Endothelial cell of umbilical vein (primary cell): ENCODE results near the gene COG6. TPM values are rescaled to one million over a fixed set of nuclear protein-coding genes. Genes with fewer than 3 reads are reported as not detected.

Experiments used
- BruUV-seq: library from RNA; stranded (reverse); fragments of 400-500 nt; replicated peaks from 2 replicates; lab custom pipeline; 2021; lab: Mats Ljungman, UMichigan
- CTCF ChIA-PET: fragments of 300-600, 350-600 bp; sonication (Branson Sonifier 250); formaldehyde crosslinking; loops from one replicate; lab custom pipeline; 2021; ENCODE audit warnings: antibody characterized with exemption, inconsistent platforms; lab: Charles Lee
- POLR2A ChIA-PET: fragments of 300-600, 350-600 bp; sonication (Branson Sonifier 250); formaldehyde crosslinking; loops from one replicate; lab custom pipeline; 2021; ENCODE audit warnings: antibody characterized with exemption, inconsistent platforms; lab: Charles Lee
- DNase-seq: peaks from one replicate; pipeline ENCODE4 v3.0.0-alpha.2; 2011; ENCODE audit warnings: low read depth, low spot score
- FAIRE-seq: peaks from 2 replicates; lab custom pipeline; 2011; peaks lifted over from hg19 to GRCh38; lab: Jason Lieb, UNC
- H2AFZ ChIP-seq: 2 replicates; pipeline ENCODE4 v1.6.0; 2012; ENCODE audit warnings: low read depth, low read length, control low read depth, inconsistent platforms
- H3K27ac ChIP-seq: 2 replicates; pipeline ENCODE4 v1.5.1; 2011; ENCODE audit warnings: low read depth, mild to moderate bottlenecking, control low read depth, low read length, moderate library complexity; ENCODE audit not compliant: insufficient read depth
- H3K27me3 ChIP-seq, 2 experiments: 2 replicates each; pipeline versions ENCODE4 v1.6.0 to v1.6.1; 2011; ENCODE audit warnings: low read length in 2 of 2, mixed read lengths in 1 of 2; ENCODE audit not compliant: control insufficient read depth in 2 of 2, insufficient read depth in 2 of 2
- H3K36me3 ChIP-seq, 2 experiments: 2 replicates in 1 of 2; 3 replicates in 1 of 2; pipeline ENCODE4 v1.5.1; 2011; ENCODE audit warnings: low read length in 2 of 2, mild to moderate bottlenecking in 1 of 2, moderate library complexity in 1 of 2; ENCODE audit not compliant: control insufficient read depth in 2 of 2, insufficient read depth in 2 of 2; ENCODE audit errors: extremely low read depth in 1 of 2
- H3K4me1 ChIP-seq: 3 replicates; pipeline ENCODE4 v1.5.1; 2011; ENCODE audit warnings: mild to moderate bottlenecking, low read length; ENCODE audit not compliant: control insufficient read depth, insufficient read depth; ENCODE audit errors: extremely low read depth
- H3K4me2 ChIP-seq: 2 replicates; pipeline ENCODE4 v1.6.1; 2011; ENCODE audit warnings: low read length, control low read depth, mixed read lengths; ENCODE audit not compliant: insufficient read depth
- H3K4me3 ChIP-seq, 3 experiments: fragments of 200-600 bp in 1 of 3; sonication (generic), shearing (Covaris generic) in 1 of 3; replicated peaks in 1 of 3; 2 replicates each; pipeline ENCODE4 v1.5.1; 2011 to 2016; ENCODE audit warnings: control low read depth in 3 of 3, low read length in 3 of 3, mild to moderate bottlenecking in 2 of 3, inconsistent platforms in 1 of 3, low read depth in 1 of 3, moderate library complexity in 1 of 3; ENCODE audit not compliant: insufficient read depth in 1 of 3
- H3K79me2 ChIP-seq: 2 replicates; pipeline ENCODE4 v1.6.0; 2012; ENCODE audit warnings: low read length, inconsistent platforms; ENCODE audit not compliant: control insufficient read depth, insufficient read depth
- H3K9ac ChIP-seq: replicated peaks from 2 replicates; pipeline ENCODE3; 2011; ENCODE audit warnings: low read length, control low read depth; ENCODE audit not compliant: insufficient read depth; ENCODE audit errors: extremely low read depth
- H3K9me1 ChIP-seq: replicated peaks from 3 replicates; pipeline ENCODE4 v1.6.0; 2011; ENCODE audit warnings: mild to moderate bottlenecking, low read length; ENCODE audit not compliant: control insufficient read depth, insufficient read depth; ENCODE audit errors: extremely low read depth
- H3K9me3 ChIP-seq: replicated peaks from 2 replicates; pipeline ENCODE4 v1.5.1; 2012; ENCODE audit warnings: low read length, inconsistent platforms; ENCODE audit not compliant: control insufficient read depth, insufficient read depth
- H4K20me1 ChIP-seq: replicated peaks from 2 replicates; pipeline ENCODE3; 2011; ENCODE audit warnings: mild to moderate bottlenecking, low read length; ENCODE audit not compliant: control insufficient read depth, insufficient read depth; ENCODE audit errors: extremely low read depth
- CTCF ChIP-seq, 2 donors: IDR thresholded peaks; 1 replicate in 1 of 2; 2 replicates in 1 of 2; pipeline ENCODE4 v1.5.1; 2011; ENCODE audit warnings: low read length in 2 of 2, mild to moderate bottlenecking in 2 of 2, moderate library complexity in 2 of 2, control low read depth in 1 of 2, inconsistent platforms in 1 of 2, low read depth in 1 of 2; ENCODE audit not compliant: insufficient read depth in 1 of 2; ENCODE audit errors: extremely low read depth in 1 of 2
- EZH2 ChIP-seq: IDR thresholded peaks from 2 replicates; pipeline ENCODE4 v1.6.1; 2012; ENCODE audit warnings: borderline replicate concordance, low read depth, mild to moderate bottlenecking, moderate library complexity, low read length, inconsistent platforms; ENCODE audit not compliant: severe bottlenecking
- FOS ChIP-seq: IDR thresholded peaks from 2 replicates; pipeline ENCODE4 v1.6.1; 2011; ENCODE audit warnings: mild to moderate bottlenecking, low read length, moderate library complexity, borderline replicate concordance; ENCODE audit not compliant: insufficient read depth
- GATA2 ChIP-seq: IDR thresholded peaks from 2 replicates; pipeline ENCODE4 v1.7.0; 2011; ENCODE audit warnings: low read depth, mild to moderate bottlenecking, moderate library complexity, mixed read lengths, low read length; ENCODE audit not compliant: insufficient read length, insufficient read depth
- JUN ChIP-seq: IDR thresholded peaks from 2 replicates; pipeline ENCODE4 v1.6.1; 2011; ENCODE audit warnings: borderline replicate concordance, low read depth; ENCODE audit not compliant: insufficient read length, insufficient read depth
- MAX ChIP-seq: IDR thresholded peaks from 2 replicates; pipeline ENCODE4 v1.6.1; 2011; ENCODE audit not compliant: insufficient read depth, insufficient read length
- MYC ChIP-seq: IDR thresholded peaks from one replicate; pipeline ENCODE4 v1.6.1; 2011; ENCODE audit warnings: mild to moderate bottlenecking, low read depth, low read length
- POLR2A ChIP-seq: IDR thresholded peaks from 2 replicates; pipeline ENCODE4 v1.6.1; 2012; ENCODE audit warnings: low read depth, mild to moderate bottlenecking, control low read depth, low read length
- POLR2AphosphoS5 ChIP-seq: IDR thresholded peaks from 2 replicates; pipeline ENCODE4 v1.6.1; 2012; ENCODE audit warnings: low read depth, mild to moderate bottlenecking, control low read depth, low read length, moderate library complexity; ENCODE audit not compliant: insufficient read depth
- dilution Hi-C: fragments of 300-500 bp; cut with MboI; formaldehyde crosslinking; loops from one replicate; pipeline ENCODE4 v1.15.0; 2019; ENCODE audit warnings: low sequenced_read_pairs; ENCODE audit not compliant: extremely low pct_ligation_motif_present
- intact Hi-C: fragments of 100-400 bp; cut with micrococcal nuclease; formaldehyde crosslinking; loops from one replicate; pipeline ENCODE4 v1.10.0; 2022
- polyA plus RNA-seq, 4 experiments: library from polyadenylated mRNA; depleted of rRNA in 3 of 4; stranded (reverse) in 3 of 4; unstranded in 1 of 4; fragments of >200 nt; gene quantifications; 2 replicates each; pipeline versions ENCODE4 v1.2.1 to v1.2.3, GENCODE V29; 2011 to 2012; ENCODE audit warnings: missing spikeins in 1 of 4
- total RNA-seq: library from RNA; stranded (reverse); gene quantifications from 2 replicates; pipeline ENCODE4 v1.2.3, GENCODE V29; 2021

Gene COG6
- total and polyA plus RNA-seq, 2 donors (not counting 3 experiments of a cell fraction or from before 2014, with no cell fraction given) = 12.1 to 41.1 TPM

- Histone ChIP-seq H3K9me1 (no peaks in the 10 kb centered on the region), H3K9me3 (no peaks in the 10 kb centered on the region), H3K79me2 (no peaks in the 10 kb centered on the region), H3K27me3 (no peaks in the 10 kb centered on the region), H3K4me2 (no peak overlapping the region), H3K4me1 (no peaks in the 10 kb centered on the region), H3K4me3 (no peak overlapping the region), H3K27ac (no peak overlapping the region), H3K36me3 (no peaks in the 10 kb centered on the region), H3K9ac (no peak overlapping the region), H4K20me1 (no peaks in the 10 kb centered on the region), H2AFZ (no peak overlapping the region)
- POLR2A ChIA-PET = no interaction called here
- no peak for TF ChIP-seq POLR2AphosphoS5
- peak; percentile 32 to 45 for TF ChIP-seq CTCF (IDR thresholded peaks at IDR 0.05; ENCODE audit: extremely low read depth in 1 of 2, insufficient read depth in 1 of 2, low read depth in 1 of 2, low read length in 2 of 2)
- no peak for TF ChIP-seq POLR2A
- TF ChIP-seq GATA2 = no peak
- no peak for TF ChIP-seq EZH2
- TF ChIP-seq MYC = no peak
- TF ChIP-seq FOS = no peak
- TF ChIP-seq MAX = no peak
- no peak for TF ChIP-seq JUN
- no TSS peak for BruUV-seq
- dilution Hi-C loops = no loop called here
- intact Hi-C loops = no loop called here
- CTCF ChIA-PET = interaction anchor here (1.0 to 2.9 kb wide), 11 partner anchors 8 to 1012 kb away, joined by 3 to 12 read pairs (median 4); no protein-coding TSS in a partner anchor
- peak; percentile 61 for DNase-seq
- FAIRE-seq = peak; percentile 79
Observed at GRCh38 chr13:39765801-39766463, 110.5 kb downstream of the COG6 start.
